Dedifferentiated amniotic fluid mesenchymal stem cell (primary cell): Measurements from ENCODE around the gene MAP3K6.

ENCODE experiments used
- DNase-seq: peaks from one replicate; pipeline ENCODE4 v3.0.0-alpha.2; 2016; ENCODE audit errors: extremely low spot score

MAP3K6 gene

DNA sequence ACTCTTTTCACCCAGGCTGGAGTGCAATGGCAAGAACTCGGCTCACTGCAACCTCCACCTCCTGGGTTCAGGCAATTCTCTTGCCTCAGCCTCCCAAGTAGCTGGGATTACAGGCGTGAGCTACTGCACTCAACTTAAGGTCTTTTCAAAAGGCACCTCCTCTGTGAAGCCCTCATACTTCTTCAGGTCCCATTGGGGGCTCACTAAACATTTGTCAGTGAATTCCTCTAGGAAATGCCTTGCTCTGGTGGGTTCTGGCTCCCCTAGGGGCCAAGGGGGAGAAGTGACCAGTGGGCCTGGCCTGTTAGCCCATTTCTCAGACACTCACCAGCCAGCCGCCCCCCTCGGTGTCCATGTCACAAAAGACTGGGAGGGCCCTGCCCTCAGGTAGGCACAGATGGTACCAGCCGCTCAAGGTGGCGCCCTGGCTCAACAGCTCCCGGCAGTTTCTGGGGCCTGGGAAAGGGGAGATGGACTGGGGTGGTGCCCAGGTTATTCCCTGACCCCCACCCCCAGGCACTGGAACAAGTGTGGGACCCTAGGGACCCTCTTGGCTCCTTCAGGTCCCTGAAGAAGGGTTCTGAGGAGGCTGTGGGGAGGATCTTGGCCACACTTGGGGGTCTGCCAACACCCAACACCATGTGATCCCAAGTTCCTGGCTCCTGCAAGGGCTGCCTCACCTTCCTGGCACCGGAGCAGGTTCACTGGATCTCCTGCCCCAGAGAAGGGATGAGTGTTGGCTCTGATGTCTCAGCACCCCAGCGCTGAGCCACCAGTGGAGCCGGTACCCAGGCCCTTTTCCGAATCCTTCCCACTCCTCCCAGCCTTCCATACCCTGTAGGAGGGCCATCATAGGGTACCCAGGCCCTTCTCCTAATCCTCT is 6.3 kb upstream of the MAP3K6 start:
- no peak for DNase-seq

DNA sequence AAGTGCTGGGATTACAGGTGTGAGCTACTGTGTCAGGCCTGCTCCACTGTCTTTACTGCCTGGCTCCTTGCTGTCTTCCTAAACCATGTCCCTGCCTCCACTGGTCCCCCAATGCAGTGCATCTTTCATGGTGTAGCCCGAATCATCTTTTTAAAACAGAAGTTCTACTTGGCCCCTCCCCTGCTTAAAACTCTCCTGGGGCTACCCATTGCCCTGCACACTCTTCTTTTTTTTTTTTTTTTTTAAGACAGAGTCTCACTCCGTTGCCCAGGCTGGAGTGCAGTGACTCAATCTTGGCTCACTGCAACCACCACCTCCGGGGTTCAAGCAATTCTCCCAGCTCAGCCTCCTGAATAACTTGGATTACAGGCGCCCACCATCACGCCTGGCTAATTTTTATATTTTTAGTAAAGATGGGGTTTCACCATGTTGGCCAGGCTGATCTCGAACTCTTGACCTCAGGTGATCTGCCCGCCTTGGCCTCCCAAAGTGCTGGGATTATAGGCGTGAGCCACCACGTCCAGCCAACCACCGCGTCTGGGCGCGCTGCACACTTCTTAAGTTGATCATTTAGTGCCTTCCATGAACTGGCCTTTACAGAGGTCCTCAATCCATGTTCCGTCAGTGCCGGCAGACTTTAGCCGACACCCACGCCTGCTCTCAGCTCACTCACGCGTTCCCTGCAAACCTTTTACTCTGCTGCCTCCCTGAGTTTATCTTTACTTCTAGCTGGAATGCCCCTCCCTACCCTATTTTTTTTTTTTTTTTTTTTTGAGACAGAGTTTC is 5.5 kb upstream of the MAP3K6 start:
- no peak for DNase-seq

DNA sequence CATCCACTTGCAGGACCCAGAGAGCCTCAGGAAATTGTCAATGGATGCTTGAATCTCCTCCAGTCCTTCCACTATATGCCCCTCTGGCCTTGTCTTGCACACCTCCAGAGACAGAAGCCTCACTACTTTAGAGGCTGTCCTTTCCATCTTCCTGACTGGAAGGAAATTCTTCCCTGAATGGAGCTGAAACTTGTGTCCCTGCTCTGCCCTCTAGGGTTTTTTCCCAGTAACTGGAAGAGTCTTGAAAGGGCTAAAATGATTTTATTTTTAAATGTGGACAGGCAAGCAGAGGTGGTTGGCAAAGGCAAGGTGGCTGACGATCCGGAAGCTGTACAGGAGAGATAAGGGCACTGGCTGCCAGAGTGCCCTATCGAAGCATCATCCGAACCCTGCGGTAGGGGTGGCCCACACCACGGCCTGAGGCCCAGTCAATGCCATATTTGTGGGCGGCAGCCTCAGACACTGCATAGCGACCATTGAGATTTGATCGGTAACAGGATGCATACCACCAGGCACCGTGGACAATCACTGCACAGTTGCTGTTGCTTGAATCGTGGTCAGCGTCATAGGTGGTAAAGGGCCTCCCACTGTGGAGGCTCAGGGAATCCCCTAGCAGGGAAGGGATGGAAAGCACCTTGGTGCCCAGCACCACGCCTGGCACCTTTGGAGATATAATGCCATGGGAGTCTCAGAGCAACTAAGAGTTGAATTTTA is 2.3 kb upstream of the MAP3K6 start:
- DNase-seq, result no peak

DNA sequence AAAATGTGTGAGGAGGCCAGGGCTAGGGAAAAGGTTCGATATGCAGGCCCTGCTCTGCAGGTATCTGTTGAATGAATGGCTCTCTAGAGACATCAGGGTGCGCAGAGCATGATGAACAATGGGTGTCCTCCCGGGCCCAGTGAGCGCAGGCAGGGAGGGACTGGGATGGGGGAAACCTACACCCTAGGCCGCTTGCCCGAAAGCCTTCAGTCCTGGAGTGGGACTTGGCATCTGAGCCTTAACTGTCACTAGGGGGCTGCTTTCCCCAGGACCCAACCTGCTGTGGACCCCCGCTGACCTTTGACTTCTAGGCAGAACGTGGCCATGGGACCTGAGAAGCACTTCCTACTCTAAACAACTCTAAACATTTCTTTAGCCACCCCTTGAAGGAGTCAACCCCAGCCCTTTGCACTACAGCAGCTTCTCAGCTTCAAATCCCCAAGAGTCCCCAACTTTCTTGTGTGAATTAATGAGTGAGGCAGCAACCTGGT is 444 bp upstream of the MAP3K6 start:
- no peak for DNase-seq

DNA sequence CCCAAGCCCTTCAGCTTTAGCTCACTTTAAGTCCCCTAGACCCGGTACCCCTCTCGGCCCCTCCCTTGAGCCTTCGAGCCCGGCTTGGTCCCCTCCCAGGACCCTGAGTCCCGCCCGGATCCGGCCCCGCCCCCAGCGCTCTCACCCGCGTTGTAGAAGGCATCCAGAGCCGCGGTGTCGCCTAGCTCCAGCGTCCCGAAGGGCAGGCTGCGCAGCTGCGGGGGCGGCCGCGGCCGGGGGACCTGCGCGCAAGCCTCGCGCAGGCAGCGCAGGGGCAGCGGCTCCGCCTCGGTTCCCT is 699 bp downstream of the MAP3K6 start:
- peak; percentile 54 for DNase-seq

DNA sequence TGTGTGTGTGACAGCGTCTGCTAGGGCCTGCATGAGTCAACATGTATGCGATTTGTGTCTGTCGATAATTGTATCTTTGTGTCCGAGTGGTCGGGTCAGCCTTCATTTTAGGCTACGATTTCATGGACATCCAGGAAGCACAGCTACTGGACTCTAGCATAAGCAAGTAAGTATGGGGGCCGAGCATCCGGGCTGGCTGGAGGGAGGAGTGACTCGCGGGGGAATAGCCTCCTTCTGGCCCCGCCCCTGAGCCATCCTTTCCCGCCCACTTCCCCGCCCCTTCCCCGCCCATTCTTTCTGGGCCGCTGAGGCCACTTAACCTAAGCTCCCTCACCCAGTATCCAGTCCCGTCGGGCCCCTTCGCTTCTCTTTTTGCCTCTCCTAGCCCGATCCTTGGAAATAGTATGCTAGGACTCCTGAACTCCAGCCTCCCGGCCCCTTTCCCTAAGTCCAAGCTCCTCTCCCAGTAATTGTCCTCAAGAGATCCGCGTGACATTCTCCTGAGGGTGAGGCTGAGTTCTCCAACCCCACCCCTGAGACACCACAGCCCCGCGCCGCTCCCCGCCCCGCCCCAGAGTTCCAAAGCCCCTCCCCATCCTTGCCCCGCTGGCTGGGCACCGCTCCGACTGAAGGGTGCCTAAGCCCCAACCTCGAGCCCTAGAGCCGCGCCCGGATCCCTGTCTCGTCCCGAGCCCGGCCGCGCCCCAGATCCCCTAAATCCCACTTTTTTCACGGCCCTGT is 1.2 kb downstream of the MAP3K6 start:
- peak; percentile 83 for DNase-seq

DNA sequence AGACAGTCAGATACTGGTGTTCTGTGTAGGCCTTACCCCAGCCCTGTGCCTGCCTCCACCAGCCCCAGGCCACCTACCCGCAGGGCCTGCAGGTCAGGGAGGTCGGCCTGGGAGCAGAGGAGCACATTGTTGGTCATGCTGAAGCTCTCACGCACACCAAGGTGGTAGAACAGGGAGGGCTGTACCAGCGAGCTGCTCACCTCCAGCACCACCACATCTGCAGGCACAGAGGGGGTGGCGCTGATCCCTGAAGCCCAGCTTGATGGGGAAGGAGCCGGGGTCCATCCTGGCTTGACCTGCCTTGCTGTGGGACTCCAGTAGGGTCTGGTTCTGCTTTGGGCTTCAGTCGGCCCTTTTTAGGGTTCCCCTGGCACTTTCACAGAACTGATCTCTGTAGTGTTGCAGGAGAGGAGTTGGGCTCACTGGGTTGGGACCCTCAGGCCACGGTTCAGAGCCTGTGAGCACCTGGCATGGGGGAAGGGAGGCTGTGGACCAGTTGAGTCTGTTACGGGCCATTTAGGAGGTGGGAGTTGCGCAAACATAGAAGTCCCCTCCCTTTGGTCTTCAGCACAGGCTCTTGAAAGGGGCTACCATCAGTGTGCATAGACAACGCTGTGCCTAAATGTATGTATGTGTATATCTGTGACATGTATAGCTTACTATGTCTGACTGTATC is 1.9 kb downstream of the MAP3K6 start:
- DNase-seq, result no peak

DNA sequence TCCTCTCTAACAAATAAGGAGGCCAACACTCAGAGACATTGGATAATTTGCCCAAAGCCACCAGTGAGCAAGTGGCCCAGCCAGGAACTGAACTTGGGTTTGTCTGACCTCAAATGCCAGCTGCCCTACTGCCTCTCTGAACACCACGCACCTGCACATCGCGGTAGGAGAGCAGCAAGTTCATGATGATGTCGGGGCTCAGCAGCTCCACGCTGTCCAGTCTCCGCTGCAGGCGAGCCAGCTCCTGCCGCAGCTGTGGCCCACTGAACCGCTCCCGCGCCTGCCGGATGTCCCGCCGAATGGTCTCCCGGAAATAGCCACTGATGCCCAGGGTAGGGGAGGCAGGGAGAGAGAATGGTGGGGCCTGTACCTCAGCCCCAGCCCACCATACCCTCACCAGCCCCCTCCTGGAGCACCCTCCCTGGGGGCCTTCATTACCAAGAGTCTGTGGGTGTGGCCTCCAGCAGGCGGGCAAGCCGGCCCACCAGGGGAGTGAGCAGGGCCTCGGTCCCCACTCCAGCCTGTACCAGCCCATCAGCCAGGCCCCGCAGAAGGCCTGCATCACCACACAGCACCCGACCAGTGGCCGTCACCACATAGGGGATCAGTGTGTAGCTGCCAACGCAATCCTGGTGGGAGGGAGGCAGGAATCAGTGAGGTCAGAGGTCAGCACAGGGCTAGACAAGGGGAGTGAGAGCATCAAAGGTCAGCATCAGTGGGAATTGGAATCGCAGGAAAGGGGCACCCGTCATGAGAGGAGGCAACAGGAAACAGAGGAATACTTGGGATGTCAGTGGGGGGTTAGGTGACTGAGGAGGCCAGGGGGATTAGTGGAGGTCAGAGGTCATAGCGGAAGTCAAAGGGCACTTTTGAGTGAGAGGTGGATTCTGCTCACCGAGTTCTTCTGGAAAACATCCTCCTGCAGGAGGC is 2.7 kb downstream of the MAP3K6 start:
- DNase-seq, result no peak

DNA sequence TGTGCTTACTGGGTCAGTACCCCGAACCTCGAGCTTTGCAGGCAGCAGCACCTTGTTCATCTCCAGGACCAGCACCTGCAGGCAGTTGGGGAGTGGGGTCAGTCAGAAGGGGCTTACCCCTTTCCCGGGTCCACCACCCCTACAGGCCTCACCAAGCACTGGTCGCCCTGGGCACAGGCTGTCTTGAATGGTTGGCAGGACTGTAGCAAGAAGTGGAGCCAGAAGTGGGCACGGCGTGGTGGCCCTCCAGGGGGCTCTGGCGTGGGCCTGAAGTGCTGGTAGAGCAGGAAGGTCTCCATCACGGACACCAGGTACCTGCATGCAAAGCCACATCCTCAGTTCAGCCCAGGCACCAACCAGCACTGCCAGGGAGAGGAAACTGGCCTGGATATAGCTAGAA is 5.2 kb downstream of the MAP3K6 start:
- no peak for DNase-seq

DNA sequence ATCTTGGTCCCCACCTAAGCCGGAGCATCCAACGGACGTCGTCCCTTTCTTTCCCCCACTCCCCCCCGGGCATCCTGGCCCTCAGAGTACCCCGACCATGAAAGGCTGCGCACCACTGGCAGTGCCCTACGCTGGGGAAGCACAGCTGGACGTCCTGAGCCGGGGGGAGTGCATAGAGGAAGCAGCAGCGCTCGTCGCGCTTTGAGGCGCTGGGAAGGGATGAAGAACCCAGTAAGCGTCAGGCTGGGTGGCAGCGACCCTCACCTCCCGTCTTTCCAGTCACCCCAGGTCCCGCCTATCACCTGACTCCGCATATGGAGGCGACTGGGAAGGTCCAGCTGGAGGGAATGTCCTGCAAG is 5.7 kb downstream of the MAP3K6 start:
- no peak for DNase-seq

DNA sequence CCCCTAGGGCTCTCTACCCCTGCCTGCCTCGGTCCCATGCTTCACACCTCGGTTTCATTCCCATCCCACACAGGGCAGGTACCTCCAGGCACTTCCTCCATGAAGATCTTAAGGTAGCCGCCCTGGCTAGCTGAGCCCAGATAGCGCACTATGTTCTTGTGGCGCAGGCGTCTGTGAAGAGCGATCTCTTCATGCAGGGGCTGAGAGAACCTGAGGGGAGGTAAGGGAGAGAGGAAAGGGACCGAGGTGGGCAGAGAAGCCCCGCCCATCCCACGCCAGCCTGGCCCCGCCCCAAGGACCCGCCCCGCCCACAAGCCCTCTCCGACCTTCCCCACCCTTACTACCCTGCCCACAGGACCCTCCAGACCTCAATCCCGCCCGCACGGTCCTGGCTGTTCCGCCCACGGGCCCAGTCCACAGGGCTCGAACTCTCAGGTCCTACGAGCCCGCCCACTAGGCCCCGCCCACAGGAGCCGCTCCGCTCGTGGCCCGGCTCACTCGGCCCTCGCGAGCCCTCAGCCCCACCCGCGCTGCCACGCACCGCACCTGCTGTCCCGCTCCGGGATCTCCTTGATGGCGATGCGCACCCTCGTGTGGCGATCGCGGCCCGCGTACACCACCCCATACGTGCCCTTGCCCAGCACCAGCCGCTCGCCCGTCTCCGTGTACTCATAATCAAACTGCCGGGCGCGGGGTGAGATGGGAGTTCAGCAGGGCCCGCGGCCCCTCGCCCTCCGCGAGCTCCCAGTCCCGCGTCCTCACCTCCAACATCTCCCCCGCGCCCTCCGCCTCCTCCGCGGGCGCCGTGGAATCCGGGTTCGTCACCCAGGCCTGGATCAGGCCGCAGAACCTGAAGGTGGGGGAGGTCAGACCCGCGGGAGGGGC is 6.4 kb downstream of the MAP3K6 start:
- DNase-seq, result no peak

DNA sequence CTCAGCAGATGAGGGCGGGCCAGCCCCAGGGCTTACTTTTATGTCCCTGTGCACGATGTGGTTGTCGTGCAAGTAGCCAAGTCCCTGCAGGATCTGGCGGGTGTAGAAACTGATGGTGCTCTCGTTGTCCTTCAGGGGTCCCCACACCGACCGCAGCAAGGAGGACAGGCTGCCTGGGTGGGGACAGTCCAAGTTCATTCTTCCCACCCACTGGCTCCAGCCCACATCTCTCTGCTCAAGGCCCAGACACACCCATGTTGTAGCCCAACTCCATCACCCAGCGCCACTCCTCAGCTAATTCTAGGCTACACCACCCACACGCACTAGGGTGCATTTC is 7.0 kb downstream of the MAP3K6 start:
- no peak for DNase-seq

DNA sequence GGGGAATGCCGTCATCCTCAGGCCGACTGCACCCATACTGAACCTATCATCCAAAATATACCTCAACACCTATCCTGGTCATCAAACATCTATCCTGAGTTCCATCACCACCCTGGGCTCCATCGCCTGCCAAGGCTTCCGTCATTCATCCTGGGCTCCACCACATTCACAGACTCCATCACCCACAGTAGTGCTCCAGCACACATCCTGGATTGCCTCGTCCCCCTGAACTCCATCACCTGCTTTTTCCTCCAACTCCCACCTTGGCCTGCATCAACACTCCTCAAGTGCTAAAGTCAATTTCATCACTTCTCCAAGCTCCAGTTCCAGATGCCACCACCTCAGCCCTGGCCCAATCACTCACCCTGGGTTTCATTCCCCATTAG is 7.8 kb downstream of the MAP3K6 start:
- no peak for DNase-seq

DNA sequence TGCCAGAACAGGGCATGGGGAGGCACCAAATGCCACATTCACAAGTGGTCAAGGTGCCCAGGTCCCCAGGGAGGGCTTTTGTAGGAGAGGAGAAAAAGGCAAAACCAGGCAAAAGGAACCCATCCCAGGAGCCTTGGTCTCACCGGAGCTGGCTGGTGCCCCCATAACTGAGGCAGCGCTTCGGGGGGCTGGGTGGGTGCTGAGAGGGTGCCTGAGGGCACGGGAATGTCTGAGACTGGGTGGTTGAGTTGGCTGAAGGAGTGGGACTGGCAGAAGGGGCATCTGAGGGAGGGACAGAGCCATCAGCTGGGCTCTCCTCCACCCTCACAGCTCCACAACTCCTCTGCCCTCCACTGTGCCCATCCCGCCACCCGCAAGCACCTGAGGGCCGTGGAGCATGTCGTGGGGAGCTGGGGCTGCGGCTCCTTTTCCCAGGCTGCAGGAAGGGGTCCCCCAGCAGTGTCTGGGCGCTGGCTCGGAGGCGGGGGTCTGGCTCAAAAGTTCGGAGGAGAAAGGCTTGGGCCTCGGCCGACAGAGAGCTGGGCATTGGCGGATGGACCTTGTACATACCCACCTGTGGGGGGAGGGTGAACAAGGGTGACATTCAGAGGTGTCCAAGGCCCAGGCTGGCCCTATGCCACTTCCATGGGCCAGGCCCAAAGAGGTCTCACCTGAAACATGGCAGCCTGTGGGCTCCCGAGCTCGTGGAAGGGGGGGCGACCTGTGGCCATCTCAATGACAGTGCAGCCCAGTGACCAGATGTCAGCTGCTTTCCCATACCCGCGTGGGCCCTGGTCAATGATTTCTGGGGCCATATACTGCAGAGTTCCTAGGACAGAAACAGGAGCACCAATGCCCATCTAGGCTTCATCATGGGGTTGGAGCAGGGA is 8.5 kb downstream of the MAP3K6 start:
- no peak for DNase-seq

DNA sequence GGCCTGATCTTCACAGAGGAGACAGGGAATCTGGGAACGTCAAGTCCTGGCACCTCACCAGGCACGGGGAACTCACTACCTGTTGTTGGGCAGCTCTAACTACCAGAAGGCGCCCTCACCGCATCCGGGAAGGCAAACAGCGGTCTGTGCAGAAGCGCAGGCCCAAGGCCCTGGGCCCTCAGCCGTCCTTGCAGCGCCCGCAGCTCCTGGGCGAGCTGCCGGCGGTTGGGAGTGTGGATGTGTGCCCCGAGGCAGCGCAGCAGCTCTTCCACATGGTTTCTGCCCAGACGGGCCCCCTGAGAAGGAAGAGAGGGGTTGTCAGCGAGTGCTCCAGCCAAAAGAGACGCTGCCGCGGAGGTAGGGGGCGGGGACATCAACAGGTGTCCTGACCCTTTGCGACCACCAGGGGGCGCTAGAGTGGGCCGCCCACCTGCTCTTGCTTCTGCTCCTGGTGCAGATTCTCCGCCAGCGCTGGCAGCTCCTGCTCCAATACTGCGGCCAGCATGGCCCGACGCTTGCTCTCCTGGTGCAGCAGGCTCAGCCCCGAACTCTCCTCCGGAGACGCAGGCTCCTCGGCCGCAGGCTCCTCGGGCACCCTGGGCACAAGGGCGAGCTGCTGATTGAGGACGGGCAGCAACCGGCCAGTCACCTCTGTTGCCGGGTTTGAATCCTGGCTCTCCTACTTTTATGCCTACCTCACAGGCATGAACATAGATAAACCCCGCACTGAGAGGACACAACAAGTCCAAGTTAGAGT is 9.3 kb downstream of the MAP3K6 start:
- no peak for DNase-seq

DNA sequence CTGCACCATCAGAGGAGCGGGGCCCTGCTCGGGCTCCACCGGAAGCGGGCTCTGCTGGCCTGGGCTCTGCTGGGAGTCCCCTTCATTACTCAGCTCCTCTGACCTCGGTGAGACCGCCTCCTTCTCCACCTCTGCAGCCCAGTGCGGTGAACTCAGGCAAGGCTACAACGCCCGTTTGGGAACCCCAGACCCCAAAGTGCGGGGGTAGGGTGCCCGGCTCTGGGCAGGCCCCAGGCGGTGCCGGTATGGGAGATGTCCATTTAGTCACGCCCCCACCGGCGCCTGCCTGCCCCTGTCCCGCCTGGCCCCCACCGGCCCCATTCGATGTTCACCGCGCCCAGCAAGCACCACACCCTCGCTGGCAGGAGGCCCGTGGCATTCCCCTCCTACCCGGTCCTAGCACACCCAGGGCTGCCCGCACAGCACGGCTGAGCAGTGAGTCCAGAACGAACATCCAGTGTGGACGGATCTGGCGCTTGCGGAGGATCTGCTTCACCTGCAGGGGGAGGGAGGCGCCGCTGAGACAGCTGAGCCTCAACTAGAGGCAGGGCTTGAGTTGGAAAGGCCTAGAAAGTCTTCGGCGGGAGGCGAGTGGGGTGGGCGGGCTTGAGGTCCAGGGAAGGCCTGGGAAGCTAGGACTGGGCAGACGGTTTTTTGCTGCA is 10.0 kb downstream of the MAP3K6 start:
- no peak for DNase-seq

DNA sequence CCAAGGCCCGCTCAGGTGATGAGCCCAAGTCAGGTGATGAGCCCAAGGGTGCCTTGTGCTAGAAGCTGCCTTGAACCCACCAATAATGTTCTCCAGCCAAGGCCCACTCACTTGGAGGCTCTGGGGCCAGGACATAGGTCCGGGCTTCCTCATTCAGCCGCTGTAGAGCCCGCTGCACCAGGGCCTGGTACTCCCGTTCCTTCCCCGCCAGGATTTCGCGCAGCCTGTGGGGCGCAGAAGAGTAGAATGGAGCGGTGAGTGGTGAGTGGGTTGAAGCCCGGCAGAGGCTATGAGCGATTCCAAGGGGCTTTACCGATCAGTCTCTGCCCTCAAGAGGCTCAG is 10.5 kb downstream of the MAP3K6 start:
- no peak for DNase-seq
